EL (cell line): ENCODE measurements around the gene IFNK.
A peak's percentile ranks its signal among the peaks of the same experiment; 100 is the strongest.

Source experiments
- DNase-seq: peaks from one replicate; pipeline ENCODE4 v3.0.0-alpha.2; 2016

The IFNK gene

GRCh38 chr9:27573634-27574590, 49.8 kb downstream of the IFNK start:
- peak; percentile 98 for DNase-seq
